Endothelial cell of umbilical vein (primary cell): ENCODE measurements around the gene KCNQ5. TPM values are rescaled to one million over a fixed set of nuclear protein-coding genes. Genes with fewer than 3 reads are reported as not detected.

Experiments used
- BruUV-seq: library from RNA; stranded (reverse); fragments of 400-500 nt; replicated peaks from 2 replicates; lab custom pipeline; 2021; lab: Mats Ljungman, UMichigan
- CTCF ChIA-PET: fragments of 300-600, 350-600 bp; sonication (Branson Sonifier 250); formaldehyde crosslinking; loops from one replicate; lab custom pipeline; 2021; ENCODE audit warnings: antibody characterized with exemption, inconsistent platforms; lab: Charles Lee
- POLR2A ChIA-PET: fragments of 300-600, 350-600 bp; sonication (Branson Sonifier 250); formaldehyde crosslinking; loops from one replicate; lab custom pipeline; 2021; ENCODE audit warnings: antibody characterized with exemption, inconsistent platforms; lab: Charles Lee
- DNase-seq: peaks from one replicate; pipeline ENCODE4 v3.0.0-alpha.2; 2011; ENCODE audit warnings: low read depth, low spot score
- FAIRE-seq: peaks from 2 replicates; lab custom pipeline; 2011; peaks lifted over from hg19 to GRCh38; lab: Jason Lieb, UNC
- H2AFZ ChIP-seq: 2 replicates; pipeline ENCODE4 v1.6.0; 2012; ENCODE audit warnings: low read depth, low read length, control low read depth, inconsistent platforms
- H3K27ac ChIP-seq: 2 replicates; pipeline ENCODE4 v1.5.1; 2011; ENCODE audit warnings: low read depth, mild to moderate bottlenecking, control low read depth, low read length, moderate library complexity; ENCODE audit not compliant: insufficient read depth
- H3K27me3 ChIP-seq, 2 experiments: 2 replicates each; pipeline versions ENCODE4 v1.6.0 to v1.6.1; 2011; ENCODE audit warnings: low read length in 2 of 2, mixed read lengths in 1 of 2; ENCODE audit not compliant: control insufficient read depth in 2 of 2, insufficient read depth in 2 of 2
- H3K36me3 ChIP-seq, 2 experiments: 2 replicates in 1 of 2; 3 replicates in 1 of 2; pipeline ENCODE4 v1.5.1; 2011; ENCODE audit warnings: low read length in 2 of 2, mild to moderate bottlenecking in 1 of 2, moderate library complexity in 1 of 2; ENCODE audit not compliant: control insufficient read depth in 2 of 2, insufficient read depth in 2 of 2; ENCODE audit errors: extremely low read depth in 1 of 2
- H3K4me1 ChIP-seq: 3 replicates; pipeline ENCODE4 v1.5.1; 2011; ENCODE audit warnings: mild to moderate bottlenecking, low read length; ENCODE audit not compliant: control insufficient read depth, insufficient read depth; ENCODE audit errors: extremely low read depth
- H3K4me2 ChIP-seq: 2 replicates; pipeline ENCODE4 v1.6.1; 2011; ENCODE audit warnings: low read length, control low read depth, mixed read lengths; ENCODE audit not compliant: insufficient read depth
- H3K4me3 ChIP-seq, 3 experiments: fragments of 200-600 bp in 1 of 3; sonication (generic), shearing (Covaris generic) in 1 of 3; replicated peaks in 1 of 3; 2 replicates each; pipeline ENCODE4 v1.5.1; 2011 to 2016; ENCODE audit warnings: control low read depth in 3 of 3, low read length in 3 of 3, mild to moderate bottlenecking in 2 of 3, inconsistent platforms in 1 of 3, low read depth in 1 of 3, moderate library complexity in 1 of 3; ENCODE audit not compliant: insufficient read depth in 1 of 3
- H3K79me2 ChIP-seq: 2 replicates; pipeline ENCODE4 v1.6.0; 2012; ENCODE audit warnings: low read length, inconsistent platforms; ENCODE audit not compliant: control insufficient read depth, insufficient read depth
- H3K9ac ChIP-seq: replicated peaks from 2 replicates; pipeline ENCODE3; 2011; ENCODE audit warnings: low read length, control low read depth; ENCODE audit not compliant: insufficient read depth; ENCODE audit errors: extremely low read depth
- H3K9me1 ChIP-seq: replicated peaks from 3 replicates; pipeline ENCODE4 v1.6.0; 2011; ENCODE audit warnings: mild to moderate bottlenecking, low read length; ENCODE audit not compliant: control insufficient read depth, insufficient read depth; ENCODE audit errors: extremely low read depth
- H3K9me3 ChIP-seq: replicated peaks from 2 replicates; pipeline ENCODE4 v1.5.1; 2012; ENCODE audit warnings: low read length, inconsistent platforms; ENCODE audit not compliant: control insufficient read depth, insufficient read depth
- H4K20me1 ChIP-seq: replicated peaks from 2 replicates; pipeline ENCODE3; 2011; ENCODE audit warnings: mild to moderate bottlenecking, low read length; ENCODE audit not compliant: control insufficient read depth, insufficient read depth; ENCODE audit errors: extremely low read depth
- EZH2 ChIP-seq: IDR thresholded peaks from 2 replicates; pipeline ENCODE4 v1.6.1; 2012; ENCODE audit warnings: borderline replicate concordance, low read depth, mild to moderate bottlenecking, moderate library complexity, low read length, inconsistent platforms; ENCODE audit not compliant: severe bottlenecking
- FOS ChIP-seq: IDR thresholded peaks from 2 replicates; pipeline ENCODE4 v1.6.1; 2011; ENCODE audit warnings: mild to moderate bottlenecking, low read length, moderate library complexity, borderline replicate concordance; ENCODE audit not compliant: insufficient read depth
- GATA2 ChIP-seq: IDR thresholded peaks from 2 replicates; pipeline ENCODE4 v1.7.0; 2011; ENCODE audit warnings: low read depth, mild to moderate bottlenecking, moderate library complexity, mixed read lengths, low read length; ENCODE audit not compliant: insufficient read length, insufficient read depth
- JUN ChIP-seq: IDR thresholded peaks from 2 replicates; pipeline ENCODE4 v1.6.1; 2011; ENCODE audit warnings: borderline replicate concordance, low read depth; ENCODE audit not compliant: insufficient read length, insufficient read depth
- MYC ChIP-seq: IDR thresholded peaks from one replicate; pipeline ENCODE4 v1.6.1; 2011; ENCODE audit warnings: mild to moderate bottlenecking, low read depth, low read length
- POLR2A ChIP-seq: IDR thresholded peaks from 2 replicates; pipeline ENCODE4 v1.6.1; 2012; ENCODE audit warnings: low read depth, mild to moderate bottlenecking, control low read depth, low read length
- POLR2AphosphoS5 ChIP-seq: IDR thresholded peaks from 2 replicates; pipeline ENCODE4 v1.6.1; 2012; ENCODE audit warnings: low read depth, mild to moderate bottlenecking, control low read depth, low read length, moderate library complexity; ENCODE audit not compliant: insufficient read depth
- dilution Hi-C: fragments of 300-500 bp; cut with MboI; formaldehyde crosslinking; loops from one replicate; pipeline ENCODE4 v1.15.0; 2019; ENCODE audit warnings: low sequenced_read_pairs; ENCODE audit not compliant: extremely low pct_ligation_motif_present
- intact Hi-C: fragments of 100-400 bp; cut with micrococcal nuclease; formaldehyde crosslinking; loops from one replicate; pipeline ENCODE4 v1.10.0; 2022
- polyA plus RNA-seq, 4 experiments: library from polyadenylated mRNA; depleted of rRNA in 3 of 4; stranded (reverse) in 3 of 4; unstranded in 1 of 4; fragments of >200 nt; gene quantifications; 2 replicates each; pipeline versions ENCODE4 v1.2.1 to v1.2.3, GENCODE V29; 2011 to 2012; ENCODE audit warnings: missing spikeins in 1 of 4
- total RNA-seq: library from RNA; stranded (reverse); gene quantifications from 2 replicates; pipeline ENCODE4 v1.2.3, GENCODE V29; 2021
- TF ChIP-seq, protein P1 (sequence below): IDR thresholded peaks from 2 replicates; pipeline ENCODE4 v1.6.1; 2011; ENCODE audit not compliant: insufficient read depth, insufficient read length
- TF ChIP-seq, protein P2 (sequence below), 2 donors: IDR thresholded peaks; 1 replicate in 1 of 2; 2 replicates in 1 of 2; pipeline ENCODE4 v1.5.1; 2011; ENCODE audit warnings: low read length in 2 of 2, mild to moderate bottlenecking in 2 of 2, moderate library complexity in 2 of 2, control low read depth in 1 of 2, inconsistent platforms in 1 of 2, low read depth in 1 of 2; ENCODE audit not compliant: insufficient read depth in 1 of 2; ENCODE audit errors: extremely low read depth in 1 of 2

The KCNQ5 gene
- total and polyA plus RNA-seq, 2 donors (not counting 3 experiments of a cell fraction or from before 2014, with no cell fraction given), result 0.22 TPM; not detected in 1

DNA sequence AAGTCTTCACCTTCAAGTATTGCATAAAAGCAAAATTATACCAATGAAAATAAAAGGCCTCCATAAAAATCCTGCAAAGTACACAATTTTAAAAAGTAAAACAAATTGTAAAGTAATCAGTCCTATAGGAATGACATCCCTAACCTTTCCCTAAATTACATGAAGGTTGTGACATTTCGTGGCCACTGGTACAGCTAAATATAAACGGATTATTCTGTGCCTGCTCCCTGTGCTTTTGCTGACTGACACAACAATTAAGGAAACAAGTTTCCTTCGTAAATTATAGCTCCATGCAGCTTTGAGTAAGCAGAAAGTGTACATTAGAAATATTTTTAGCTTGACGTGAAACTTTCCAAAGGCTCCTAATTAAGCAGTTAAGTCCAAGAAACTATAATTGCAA lies 222.8 kb downstream of the KCNQ5 start:
- Histone ChIP-seq H3K4me1 (no peaks in the 10 kb centered on the region), H3K9me1 (no peaks in the 10 kb centered on the region), H3K9ac (no peak overlapping the region), H2AFZ (no peak overlapping the region), H3K36me3 (no peaks in the 10 kb centered on the region), H3K27me3 (no peaks in the 10 kb centered on the region), H3K79me2 (no peaks in the 10 kb centered on the region), H3K4me2 (no peak overlapping the region), H3K9me3 (no peaks in the 10 kb centered on the region), H3K4me3 (no peak overlapping the region), H4K20me1 (no peaks in the 10 kb centered on the region), H3K27ac (no peak overlapping the region)
- ChIA-PET POLR2A (no interaction called here), CTCF (no interaction called here)
- dilution Hi-C loops (no loop called here), intact Hi-C loops (no loop called here)
- no peak for DNase-seq
- no peak for FAIRE-seq
- TF ChIP-seq GATA2, result no peak
- no peak for TF ChIP-seq EZH2
- TF ChIP-seq FOS, result no peak
- TF ChIP-seq, protein P1, sequence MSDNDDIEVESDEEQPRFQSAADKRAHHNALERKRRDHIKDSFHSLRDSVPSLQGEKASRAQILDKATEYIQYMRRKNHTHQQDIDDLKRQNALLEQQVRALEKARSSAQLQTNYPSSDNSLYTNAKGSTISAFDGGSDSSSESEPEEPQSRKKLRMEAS, result no peak
- TF ChIP-seq POLR2A, result no peak
- no peak for TF ChIP-seq JUN
- TF ChIP-seq, protein P2, sequence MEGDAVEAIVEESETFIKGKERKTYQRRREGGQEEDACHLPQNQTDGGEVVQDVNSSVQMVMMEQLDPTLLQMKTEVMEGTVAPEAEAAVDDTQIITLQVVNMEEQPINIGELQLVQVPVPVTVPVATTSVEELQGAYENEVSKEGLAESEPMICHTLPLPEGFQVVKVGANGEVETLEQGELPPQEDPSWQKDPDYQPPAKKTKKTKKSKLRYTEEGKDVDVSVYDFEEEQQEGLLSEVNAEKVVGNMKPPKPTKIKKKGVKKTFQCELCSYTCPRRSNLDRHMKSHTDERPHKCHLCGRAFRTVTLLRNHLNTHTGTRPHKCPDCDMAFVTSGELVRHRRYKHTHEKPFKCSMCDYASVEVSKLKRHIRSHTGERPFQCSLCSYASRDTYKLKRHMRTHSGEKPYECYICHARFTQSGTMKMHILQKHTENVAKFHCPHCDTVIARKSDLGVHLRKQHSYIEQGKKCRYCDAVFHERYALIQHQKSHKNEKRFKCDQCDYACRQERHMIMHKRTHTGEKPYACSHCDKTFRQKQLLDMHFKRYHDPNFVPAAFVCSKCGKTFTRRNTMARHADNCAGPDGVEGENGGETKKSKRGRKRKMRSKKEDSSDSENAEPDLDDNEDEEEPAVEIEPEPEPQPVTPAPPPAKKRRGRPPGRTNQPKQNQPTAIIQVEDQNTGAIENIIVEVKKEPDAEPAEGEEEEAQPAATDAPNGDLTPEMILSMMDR (IDR thresholded peaks at IDR 0.05; ENCODE audit: extremely low read depth in 1 of 2, insufficient read depth in 1 of 2, low read depth in 1 of 2, low read length in 2 of 2), result no peak
- no peak for TF ChIP-seq MYC
- TF ChIP-seq POLR2AphosphoS5, result no peak
- no TSS peak for BruUV-seq
